ENCODE results near the gene BFAR.
"Not testable (repeated sequence)": the region's sequence is repeated elsewhere in the genome, so short reads cannot be mapped to it uniquely, and the experiment has no call there.

BFAR gene

DNA sequence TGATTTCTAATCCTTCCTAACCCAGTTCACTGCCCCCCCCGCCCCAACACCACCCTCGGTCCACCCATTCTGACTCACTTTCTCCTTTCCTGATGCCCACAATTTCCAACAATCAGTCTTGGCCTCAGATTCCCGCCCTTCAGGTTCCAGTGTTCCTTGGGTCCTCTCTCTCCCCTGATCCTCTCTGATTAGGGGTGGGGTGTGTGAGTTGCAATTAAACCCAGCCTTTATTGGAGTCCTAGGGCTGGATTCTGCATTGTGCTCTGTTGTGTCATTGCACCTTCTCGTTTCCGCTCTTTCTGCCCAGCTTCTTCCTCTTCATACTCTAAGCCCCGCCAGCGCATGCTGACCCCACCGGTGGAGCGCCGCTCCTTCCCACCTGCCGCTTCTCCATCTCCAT, 69.9 kb downstream of the BFAR start:
- DNase-seq, result not testable (repeated sequence)

DNA sequence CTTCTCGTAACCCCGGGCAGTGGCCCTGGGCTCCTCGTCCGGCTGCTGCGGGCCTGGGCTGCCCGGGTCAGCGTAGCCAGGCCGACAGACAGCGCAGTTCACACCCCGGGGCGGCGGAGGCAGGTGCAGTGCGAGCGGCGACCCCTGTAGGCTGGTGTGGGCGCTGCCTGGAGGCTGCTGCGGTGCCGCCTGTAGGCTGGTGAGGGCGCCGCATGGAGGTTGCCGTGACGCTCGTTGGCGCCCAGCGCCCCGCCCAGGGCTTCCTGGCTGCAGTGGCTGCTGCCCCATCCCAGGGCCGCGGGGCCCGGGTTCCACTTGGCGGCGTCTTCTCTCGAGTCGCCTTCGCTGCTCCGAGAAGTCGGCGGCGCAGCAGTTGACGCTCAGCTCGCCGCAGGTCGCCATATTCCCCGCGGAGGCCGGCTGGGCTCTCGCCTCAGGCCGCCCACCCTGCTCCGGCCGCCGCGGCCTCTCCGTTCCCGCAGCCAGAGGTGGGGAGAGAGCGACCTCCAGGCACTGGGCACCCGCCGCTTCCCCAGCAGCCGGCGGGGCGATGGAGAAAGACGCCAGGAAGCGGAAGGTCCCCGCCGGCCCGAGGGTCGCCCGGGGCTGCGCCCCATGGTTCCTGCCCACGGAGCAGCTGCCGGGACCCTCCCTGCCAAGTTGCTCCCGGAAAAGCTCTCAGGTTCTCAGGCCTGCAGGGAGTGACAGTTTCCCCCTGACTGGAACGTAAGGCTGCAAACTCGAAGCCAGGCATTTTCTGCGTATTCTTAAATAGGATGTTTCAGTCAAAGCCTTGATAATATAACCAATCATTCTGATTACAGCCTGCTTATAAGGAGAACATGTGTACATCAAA, 70.6 kb downstream of the BFAR start, which contains the start of gene NPIPA3:
Gene NPIPA3, plus strand, starts transcription at position 256 of the 856 bp plus-strand sequence. CDS start 5,533 bp downstream, outside the sequence.
- not testable (repeated sequence) for DNase-seq
